Gastroesophageal sphincter (tissue), 4 donors: Measurements from ENCODE around the gene HIP1. TPM values are rescaled to one million over a fixed set of nuclear protein-coding genes. Genes with fewer than 3 reads are reported as not detected.
"Not testable (repeated sequence)": the region's sequence is repeated elsewhere in the genome, so short reads cannot be mapped to it uniquely, and the experiment has no call there.

Source experiments
- ATAC-seq: fragments of 150-250 bp; one replicate; pipeline ENCODE4 v1.9.1; 2016; ENCODE audit warnings: mild to moderate bottlenecking, moderate library complexity
- H3K27ac ChIP-seq, 4 donors: fragments of 200-600 bp; sonication (generic) in 3 of 4; 1 replicate in 3 of 4; 2 replicates in 1 of 4; pipeline ENCODE4 v1.5.1; 2016 to 2019
- H3K27me3 ChIP-seq: fragments of 200-600 bp; sonication (generic); one replicate; pipeline ENCODE4 v1.5.1; 2019
- H3K36me3 ChIP-seq, 2 donors: fragments of 200-600 bp; sonication (generic); one replicate each; pipeline ENCODE4 v1.5.1; 2019; ENCODE audit warnings: control low read depth in 1 of 2
- H3K4me1 ChIP-seq, 3 donors: fragments of 200-600 bp; sonication (generic); 1 replicate in 2 of 3; 2 replicates in 1 of 3; pipeline ENCODE4 v1.5.1; 2016 to 2019; ENCODE audit warnings: control low read depth in 2 of 3
- H3K4me3 ChIP-seq, 2 donors: fragments of 200-600 bp; sonication (generic); one replicate each; pipeline ENCODE4 v1.5.1; 2019; ENCODE audit warnings: mild to moderate bottlenecking in 1 of 2, moderate library complexity in 1 of 2
- H3K9me3 ChIP-seq, 3 donors: fragments of 200-600 bp; sonication (generic); one replicate each; pipeline ENCODE4 v1.5.1; 2017 to 2019; ENCODE audit warnings: control low read depth in 2 of 3
- CTCF ChIP-seq, 4 experiments: fragments of 200-600 bp in 2 of 4; fragments of 450-650 bp in 2 of 4; sonication (generic) in 1 of 4; IDR thresholded peaks; one replicate each; pipeline ENCODE4 v1.5.1; 2017 to 2019; ENCODE audit warnings: antibody characterized with exemption in 4 of 4, mild to moderate bottlenecking in 2 of 4, moderate library complexity in 2 of 4
- EP300 ChIP-seq: sonication (generic); formaldehyde crosslinking; IDR thresholded peaks from one replicate; pipeline ENCODE4 v1.6.1; 2017; ENCODE audit warnings: antibody characterized with exemption, mild to moderate bottlenecking
- POLR2A ChIP-seq, 2 donors: fragments of 450-650 bp; IDR thresholded peaks; one replicate each; pipeline ENCODE4 v1.6.1; 2017; ENCODE audit warnings: antibody characterized with exemption in 2 of 2, mild to moderate bottlenecking in 2 of 2, moderate library complexity in 1 of 2
- POLR2AphosphoS5 ChIP-seq: sonication (generic); formaldehyde crosslinking; IDR thresholded peaks from one replicate; pipeline ENCODE4 v1.6.1; 2017; ENCODE audit warnings: antibody characterized with exemption
- WGBS, 2 donors: methylation state at CpG; one replicate each; pipeline ENCODE4 v1.1.5; 2018; ENCODE audit warnings: low coverage in 1 of 2; 5-methylcytosine and 5-hydroxymethylcytosine counted together
- total RNA-seq, 4 donors: library from RNA; depleted of rRNA; stranded (reverse); fragments of >200 nt; gene quantifications; one replicate each; pipeline ENCODE4 v1.1.0, GENCODE V29; 2016

The HIP1 gene
- total RNA-seq, 4 donors from 2014 or later, result 12.3 to 32.6 (median 22.6) TPM

DNA sequence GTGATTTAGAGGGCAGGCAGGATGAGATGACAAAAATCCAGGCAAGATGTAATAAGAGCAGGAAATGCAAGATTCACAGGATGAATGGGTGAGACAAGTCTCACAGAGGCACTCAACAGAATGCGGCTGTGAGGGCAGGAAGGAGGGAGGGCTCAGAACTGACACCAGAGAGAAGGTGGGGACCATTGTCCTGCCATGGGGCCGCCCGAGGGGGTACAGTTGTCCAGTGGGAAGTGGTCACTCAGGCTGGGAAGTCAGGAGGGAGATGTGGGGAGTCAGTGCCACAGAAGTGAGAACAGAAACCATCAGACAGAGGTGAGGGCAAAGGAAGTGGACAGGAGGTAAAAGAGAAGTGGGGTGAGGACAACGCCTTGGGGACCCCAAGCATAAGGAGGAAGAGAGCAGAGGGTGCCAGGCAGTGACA lies 8.9 kb downstream of the HIP1 start:
- Histone ChIP-seq H3K9me3 (no peaks in the 10 kb centered on the region), H3K4me3 (no peak overlapping the region), H3K27me3 (no peaks in the 10 kb centered on the region), H3K27ac (no peak overlapping the region), H3K36me3 (peaks cover 0 to 16% of the 10 kb centered on the region in 2 donors), H3K4me1 (peaks cover 0 to 17% (median 7%) of the 10 kb centered on the region in 3 donors)
- TF ChIP-seq EP300 (no peak), CTCF (IDR thresholded peaks at IDR 0.05) (no peak), POLR2AphosphoS5 (no peak), POLR2A (IDR thresholded peaks at IDR 0.05) (no peak)
- no peak for ATAC-seq
- WGBS, 2 donors, result 55 to 65% methylated on average over 4 of the region's 4 CpGs

DNA sequence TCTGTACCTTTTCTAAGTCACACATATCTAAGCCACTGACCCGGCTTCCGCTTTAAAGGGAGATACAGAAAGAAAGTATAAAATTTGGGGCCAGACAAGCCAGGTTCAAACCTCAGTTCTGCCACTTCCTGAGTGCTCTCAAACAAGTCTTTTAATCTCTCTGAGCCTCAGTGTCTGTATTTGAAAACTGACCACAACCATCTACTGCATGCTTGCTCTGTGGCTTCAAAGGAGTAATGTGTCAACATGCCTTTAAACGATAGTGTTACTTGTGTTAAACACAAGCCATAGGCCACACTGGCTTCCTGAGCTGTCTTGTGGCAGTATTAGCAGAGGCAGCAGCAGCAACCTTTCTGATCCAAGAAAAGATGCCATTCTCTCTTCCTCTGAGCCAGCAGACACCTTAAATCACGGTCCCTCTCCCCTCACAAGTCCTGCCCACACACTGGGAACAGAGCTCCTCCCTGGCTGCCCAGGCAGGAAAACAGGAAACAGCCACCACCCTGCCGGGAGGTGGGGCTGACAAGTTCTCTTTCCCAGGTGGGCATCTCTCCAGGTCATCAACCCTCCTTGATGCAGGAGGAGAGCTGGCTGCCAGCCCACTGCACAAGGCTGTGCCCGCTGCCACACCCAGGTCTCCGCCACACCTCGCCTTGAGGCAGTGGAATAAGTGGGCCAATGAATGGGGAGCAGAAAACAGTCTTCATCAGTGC lies 10.7 kb downstream of the HIP1 start:
- H3K9me3 ChIP-seq, result no peaks in the 10 kb centered on the region
- no peak overlapping the region for H3K4me3 ChIP-seq
- WGBS, 2 donors, result 58 to 67% methylated on average over 3 of the region's 8 CpGs
- H3K27ac ChIP-seq, result peak overlapping the region in 3 of 4 donors; percentile 12 to 31 (median 14)
- ATAC-seq, result no peak
- H3K4me1 ChIP-seq, result peaks cover 0 to 18% (median 7%) of the 10 kb centered on the region in 3 donors
- peaks cover 0 to 7% of the 10 kb centered on the region in 2 donors for H3K36me3 ChIP-seq
- no peak for TF ChIP-seq POLR2A (IDR thresholded peaks at IDR 0.05)
- H3K27me3 ChIP-seq, result no peaks in the 10 kb centered on the region

- H3K9me3 ChIP-seq, H3K27ac ChIP-seq, H3K4me3 ChIP-seq, H3K36me3 ChIP-seq, H3K27me3 ChIP-seq, ATAC-seq: not testable (repeated sequence)
- peaks cover 0 to 24% (median 7%) of the 10 kb centered on the region in 3 donors for H3K4me1 ChIP-seq
- 89% methylated on average over 5 of the region's 6 CpGs; no CpG with 5 or more reads in 1 of the 2 donors for WGBS, 2 donors
Observed at GRCh38 chr7:75727351-75727750, 11.4 kb downstream of the HIP1 start.

DNA sequence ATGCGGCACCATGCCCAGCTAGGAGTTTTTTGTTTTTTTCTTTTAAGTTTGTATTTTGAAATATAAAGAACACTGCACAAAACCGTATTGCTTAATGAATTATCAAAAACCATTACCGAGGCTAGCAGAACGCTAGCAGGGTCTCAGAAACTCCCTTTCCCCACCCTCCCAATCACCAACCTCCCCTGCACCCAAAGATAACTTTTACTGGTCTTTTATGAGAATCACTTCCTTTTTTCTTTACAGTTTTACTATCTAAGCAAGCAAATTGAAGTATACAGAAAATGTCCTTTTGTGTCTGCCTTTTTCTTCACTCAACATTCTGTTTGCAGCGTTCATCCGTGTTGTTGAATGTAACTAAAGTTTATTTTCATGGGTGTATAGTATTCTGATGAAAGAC lies 13.4 kb downstream of the HIP1 start:
- no peaks in the 10 kb centered on the region for H3K36me3 ChIP-seq
- H3K4me1 ChIP-seq, result peaks cover 0 to 25% (median 7%) of the 10 kb centered on the region in 3 donors
- WGBS, 2 donors, result 80 to 93% methylated on average over 6 of the region's 6 CpGs
- no peak for ATAC-seq
- no peak overlapping the region for H3K4me3 ChIP-seq
- H3K9me3 ChIP-seq, result no peaks in the 10 kb centered on the region
- TF ChIP-seq EP300, result no peak
- TF ChIP-seq POLR2AphosphoS5, result no peak
- no peak for TF ChIP-seq CTCF (IDR thresholded peaks at IDR 0.05)
- no peak for TF ChIP-seq POLR2A (IDR thresholded peaks at IDR 0.05)
- H3K27me3 ChIP-seq, result no peaks in the 10 kb centered on the region
- no peak overlapping the region for H3K27ac ChIP-seq

- Histone ChIP-seq H3K9me3 (no peaks in the 10 kb centered on the region), H3K4me1 (peaks cover 0 to 21% (median 6%) of the 10 kb centered on the region in 3 donors), H3K4me3 (no peak overlapping the region), H3K27ac (no peak overlapping the region), H3K36me3 (no peaks in the 10 kb centered on the region), H3K27me3 (no peaks in the 10 kb centered on the region)
- TF ChIP-seq POLR2AphosphoS5 (no peak), CTCF (IDR thresholded peaks at IDR 0.05) (no peak), POLR2A (IDR thresholded peaks at IDR 0.05) (no peak), EP300 (no peak)
- WGBS, 2 donors, result no CpG with 5 or more reads among the region's 3 CpGs
- ATAC-seq, result no peak
Observed at GRCh38 chr7:75723444-75723843, 15.3 kb downstream of the HIP1 start.

DNA sequence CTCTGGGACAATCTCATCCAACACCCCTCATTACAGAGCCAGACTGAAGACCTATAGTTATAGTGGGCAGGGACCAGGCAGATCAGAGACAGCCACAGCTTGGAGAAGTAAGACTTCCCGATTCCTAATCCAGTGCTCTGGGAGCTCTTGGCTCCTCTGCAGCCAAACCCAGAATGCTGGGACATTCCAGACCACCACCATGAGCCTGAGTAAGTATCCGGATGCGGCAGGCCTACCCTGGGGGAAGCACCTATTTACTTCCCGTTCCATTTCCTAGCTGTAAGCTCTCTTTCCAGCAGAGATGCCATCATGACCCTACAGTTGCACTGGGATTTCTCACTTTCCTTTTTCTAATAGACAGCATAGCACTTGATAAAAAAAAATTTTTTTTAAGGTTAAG lies 16.4 kb downstream of the HIP1 start:
- Histone ChIP-seq H3K9me3 (no peaks in the 10 kb centered on the region), H3K27me3 (no peaks in the 10 kb centered on the region), H3K4me1 (peaks cover 0 to 12% (median 0%) of the 10 kb centered on the region in 3 donors), H3K27ac (no peak overlapping the region), H3K4me3 (no peak overlapping the region), H3K36me3 (no peaks in the 10 kb centered on the region)
- ATAC-seq, result no peak
- 78 to 86% methylated on average over 3 of the region's 4 CpGs for WGBS, 2 donors
- no peak for TF ChIP-seq CTCF (IDR thresholded peaks at IDR 0.05)
- no peak for TF ChIP-seq POLR2A (IDR thresholded peaks at IDR 0.05)
- TF ChIP-seq POLR2AphosphoS5, result no peak
- no peak for TF ChIP-seq EP300

GRCh38 chr7:75721922-75722321 lies 16.8 kb downstream of the HIP1 start:
- H3K27ac ChIP-seq, H3K36me3 ChIP-seq, H3K4me3 ChIP-seq, H3K9me3 ChIP-seq, H3K27me3 ChIP-seq, ATAC-seq: not testable (repeated sequence)
- peaks cover 0 to 12% (median 0%) of the 10 kb centered on the region in 3 donors for H3K4me1 ChIP-seq
- WGBS, 2 donors, result 71 to 97% methylated on average over 5 to 8 of the region's 9 CpGs
